ENCODE measurements around the gene ARCN1.

ARCN1 gene

GRCh38 chr11:118628031-118628430, 55.8 kb downstream of the ARCN1 start:
- Histone ChIP-seq H3K27ac (ENCODE audit: low read depth, low read length) (no peak overlapping the region), H3K4me1 (ENCODE audit: insufficient read depth, low read length) (peaks cover 16% of the 10 kb centered on the region), H3K27me3 (ENCODE audit: control insufficient read depth in 1 of 2, insufficient read depth in 2 of 2, low read length in 2 of 2) (no peaks in the 10 kb centered on the region), H3K4me3 (ENCODE audit: low read depth in 1 of 2, low read length in 2 of 2) (no peak overlapping the region), H3K9me3 (ENCODE audit: low read length) (no peaks in the 10 kb centered on the region), H3K9ac (ENCODE audit: low read length) (no peak overlapping the region), H3K36me3 (ENCODE audit: insufficient read depth, low read length) (peaks cover 57% of the 10 kb centered on the region)

- H3K27me3 ChIP-seq (ENCODE audit: control insufficient read depth in 1 of 2, insufficient read depth in 2 of 2, low read length in 2 of 2), result no peaks in the 10 kb centered on the region
- H3K9ac ChIP-seq (ENCODE audit: low read length), result no peak overlapping the region
- H3K4me1 ChIP-seq (ENCODE audit: insufficient read depth, low read length), result peaks cover 16% of the 10 kb centered on the region
- no peaks in the 10 kb centered on the region for H3K9me3 ChIP-seq (ENCODE audit: low read length)
- no peak overlapping the region for H3K27ac ChIP-seq (ENCODE audit: low read depth, low read length)
- no peak overlapping the region for H3K4me3 ChIP-seq (ENCODE audit: low read depth in 1 of 2, low read length in 2 of 2)
- peaks cover 57% of the 10 kb centered on the region for H3K36me3 ChIP-seq (ENCODE audit: insufficient read depth, low read length)
Measured at GRCh38 chr11:118628432-118628831, 56.2 kb downstream of the ARCN1 start.

GRCh38 chr11:118628861-118629549, 56.8 kb downstream of the ARCN1 start:
- no peak overlapping the region for H3K27ac ChIP-seq (ENCODE audit: low read depth, low read length)
- peaks cover 63% of the 10 kb centered on the region for H3K36me3 ChIP-seq (ENCODE audit: insufficient read depth, low read length)
- no peak overlapping the region for H3K4me3 ChIP-seq (ENCODE audit: low read depth in 1 of 2, low read length in 2 of 2)
- peaks cover 20% of the 10 kb centered on the region for H3K4me1 ChIP-seq (ENCODE audit: insufficient read depth, low read length)
- H3K27me3 ChIP-seq (ENCODE audit: control insufficient read depth in 1 of 2, insufficient read depth in 2 of 2, low read length in 2 of 2), result no peaks in the 10 kb centered on the region
- no peak overlapping the region for H3K9ac ChIP-seq (ENCODE audit: low read length)
- H3K9me3 ChIP-seq (ENCODE audit: low read length), result no peaks in the 10 kb centered on the region

GRCh38 chr11:118629761-118630661, 57.8 kb downstream of the ARCN1 start:
- no peaks in the 10 kb centered on the region for H3K27me3 ChIP-seq (ENCODE audit: control insufficient read depth in 1 of 2, insufficient read depth in 2 of 2, low read length in 2 of 2)
- no peak overlapping the region for H3K9ac ChIP-seq (ENCODE audit: low read length)
- H3K36me3 ChIP-seq (ENCODE audit: insufficient read depth, low read length), result peaks cover 61% of the 10 kb centered on the region
- no peaks in the 10 kb centered on the region for H3K9me3 ChIP-seq (ENCODE audit: low read length)
- no peak overlapping the region for H3K27ac ChIP-seq (ENCODE audit: low read depth, low read length)
- no peak overlapping the region for H3K4me3 ChIP-seq (ENCODE audit: low read depth in 1 of 2, low read length in 2 of 2)
- peaks cover 27% of the 10 kb centered on the region for H3K4me1 ChIP-seq (ENCODE audit: insufficient read depth, low read length)

- peaks cover 38% of the 10 kb centered on the region for H3K4me1 ChIP-seq (ENCODE audit: insufficient read depth, low read length)
- no peaks in the 10 kb centered on the region for H3K9me3 ChIP-seq (ENCODE audit: low read length)
- no peaks in the 10 kb centered on the region for H3K27me3 ChIP-seq (ENCODE audit: control insufficient read depth in 1 of 2, insufficient read depth in 2 of 2, low read length in 2 of 2)
- H3K27ac ChIP-seq (ENCODE audit: low read depth, low read length), result peak overlapping the region; percentile 9
- no peak overlapping the region for H3K9ac ChIP-seq (ENCODE audit: low read length)
- H3K36me3 ChIP-seq (ENCODE audit: insufficient read depth, low read length), result peaks cover 59% of the 10 kb centered on the region
- H3K4me3 ChIP-seq (ENCODE audit: low read depth in 1 of 2, low read length in 2 of 2), result no peak overlapping the region
Measured at GRCh38 chr11:118631142-118631909, 59.1 kb downstream of the ARCN1 start.

GRCh38 chr11:118632577-118633318, 60.5 kb downstream of the ARCN1 start:
- Histone ChIP-seq H3K27ac (ENCODE audit: low read depth, low read length) (no peak overlapping the region), H3K27me3 (ENCODE audit: control insufficient read depth in 1 of 2, insufficient read depth in 2 of 2, low read length in 2 of 2) (no peaks in the 10 kb centered on the region), H3K4me3 (ENCODE audit: low read depth in 1 of 2, low read length in 2 of 2) (no peak overlapping the region), H3K4me1 (ENCODE audit: insufficient read depth, low read length) (peaks cover 42% of the 10 kb centered on the region), H3K36me3 (ENCODE audit: insufficient read depth, low read length) (peaks cover 59% of the 10 kb centered on the region), H3K9me3 (ENCODE audit: low read length) (no peaks in the 10 kb centered on the region), H3K9ac (ENCODE audit: low read length) (no peak overlapping the region)

- Histone ChIP-seq H3K27me3 (ENCODE audit: control insufficient read depth in 1 of 2, insufficient read depth in 2 of 2, low read length in 2 of 2) (no peaks in the 10 kb centered on the region), H3K27ac (ENCODE audit: low read depth, low read length) (no peak overlapping the region), H3K9ac (ENCODE audit: low read length) (no peak overlapping the region), H3K36me3 (ENCODE audit: insufficient read depth, low read length) (peaks cover 57% of the 10 kb centered on the region), H3K9me3 (ENCODE audit: low read length) (no peaks in the 10 kb centered on the region), H3K4me1 (ENCODE audit: insufficient read depth, low read length) (peaks cover 42% of the 10 kb centered on the region), H3K4me3 (ENCODE audit: low read depth in 1 of 2, low read length in 2 of 2) (no peak overlapping the region)
Measured at GRCh38 chr11:118633319-118633690, 61.1 kb downstream of the ARCN1 start.

- H3K9ac ChIP-seq (ENCODE audit: low read length), result peak overlapping the region; percentile 45
- peaks cover 39% of the 10 kb centered on the region for H3K4me1 ChIP-seq (ENCODE audit: insufficient read depth, low read length)
- H3K36me3 ChIP-seq (ENCODE audit: insufficient read depth, low read length), result peaks cover 51% of the 10 kb centered on the region
- H3K9me3 ChIP-seq (ENCODE audit: low read length), result no peaks in the 10 kb centered on the region
- H3K27me3 ChIP-seq (ENCODE audit: control insufficient read depth in 1 of 2, insufficient read depth in 2 of 2, low read length in 2 of 2), result no peaks in the 10 kb centered on the region
- H3K27ac ChIP-seq (ENCODE audit: low read depth, low read length), result peak overlapping the region; percentile 82
- peak overlapping the region in 1 of 2 donors; percentile 44 for H3K4me3 ChIP-seq (ENCODE audit: low read depth in 1 of 2, low read length in 2 of 2)
Measured at GRCh38 chr11:118633979-118634378, 61.8 kb downstream of the ARCN1 start.

- H3K9ac ChIP-seq (ENCODE audit: low read length), result peak overlapping the region; percentile 61
- peaks cover 34% of the 10 kb centered on the region for H3K4me1 ChIP-seq (ENCODE audit: insufficient read depth, low read length)
- peak overlapping the region; percentile 82 for H3K27ac ChIP-seq (ENCODE audit: low read depth, low read length)
- H3K27me3 ChIP-seq (ENCODE audit: control insufficient read depth in 1 of 2, insufficient read depth in 2 of 2, low read length in 2 of 2), result no peaks in the 10 kb centered on the region
- no peaks in the 10 kb centered on the region for H3K9me3 ChIP-seq (ENCODE audit: low read length)
- H3K36me3 ChIP-seq (ENCODE audit: insufficient read depth, low read length), result peaks cover 46% of the 10 kb centered on the region
- H3K4me3 ChIP-seq (ENCODE audit: low read depth in 1 of 2, low read length in 2 of 2), result peak overlapping the region; percentile 38 to 44
Measured at GRCh38 chr11:118634431-118635236, 62.4 kb downstream of the ARCN1 start.

- H3K36me3 ChIP-seq (ENCODE audit: insufficient read depth, low read length), result peaks cover 45% of the 10 kb centered on the region
- H3K4me1 ChIP-seq (ENCODE audit: insufficient read depth, low read length), result peaks cover 36% of the 10 kb centered on the region
- H3K27me3 ChIP-seq (ENCODE audit: control insufficient read depth in 1 of 2, insufficient read depth in 2 of 2, low read length in 2 of 2), result no peaks in the 10 kb centered on the region
- H3K9me3 ChIP-seq (ENCODE audit: low read length), result no peaks in the 10 kb centered on the region
- peak overlapping the region; percentile 82 for H3K27ac ChIP-seq (ENCODE audit: low read depth, low read length)
- H3K9ac ChIP-seq (ENCODE audit: low read length), result peak overlapping the region; percentile 61
- peak overlapping the region; percentile 38 to 44 for H3K4me3 ChIP-seq (ENCODE audit: low read depth in 1 of 2, low read length in 2 of 2)
Measured at GRCh38 chr11:118635237-118635591, 63.0 kb downstream of the ARCN1 start.
